Kasumi-1 (cell line): ENCODE measurements around the gene NRP1.
"Not testable (repeated sequence)": the region's sequence is repeated elsewhere in the genome, so short reads cannot be mapped to it uniquely, and the experiment has no call there.

ENCODE experiments used
- DNase-seq, 2 experiments: peaks; one replicate each; lab custom pipeline; 2025; lab: John Stamatoyannopoulos, UW

The NRP1 gene

DNA sequence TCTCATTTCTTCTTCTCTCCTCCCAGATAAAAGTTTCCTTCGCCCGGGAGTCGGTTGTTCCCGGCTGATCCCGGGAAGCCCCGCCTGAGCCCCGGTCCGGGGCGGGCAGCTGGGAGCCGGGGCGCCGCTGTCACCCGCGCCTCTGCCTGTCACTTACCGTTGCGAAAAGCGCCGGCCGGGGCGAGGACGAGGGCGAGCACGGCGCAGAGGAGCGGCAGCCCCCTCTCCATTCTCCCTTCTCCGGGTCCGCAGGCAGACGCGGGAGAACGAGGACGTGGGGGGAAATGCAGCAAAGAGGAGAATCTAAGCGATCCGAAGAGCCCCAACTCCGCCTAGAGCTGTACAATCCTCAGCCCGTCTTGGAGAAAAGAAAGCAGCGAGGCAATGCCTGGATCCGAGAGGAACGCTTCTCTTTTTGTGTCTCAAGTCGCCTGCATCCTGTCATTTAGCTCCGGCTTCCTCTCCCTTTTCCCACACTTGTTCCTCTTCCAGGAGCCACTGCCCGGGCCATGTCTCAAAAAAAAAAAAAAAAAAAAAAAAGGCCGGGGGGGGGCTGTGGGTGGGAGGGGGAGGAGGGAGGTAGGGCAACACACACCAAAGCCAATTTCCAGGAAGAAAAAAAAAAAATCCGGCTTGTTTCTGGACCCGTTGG, at the start of gene NRP1:
NRP1 (minus strand) TSS at position 515 of the 652 bp plus-strand sequence; CDS start at position 230, 285 bp downstream.
- peak; percentile 61 to 74 for DNase-seq

DNA sequence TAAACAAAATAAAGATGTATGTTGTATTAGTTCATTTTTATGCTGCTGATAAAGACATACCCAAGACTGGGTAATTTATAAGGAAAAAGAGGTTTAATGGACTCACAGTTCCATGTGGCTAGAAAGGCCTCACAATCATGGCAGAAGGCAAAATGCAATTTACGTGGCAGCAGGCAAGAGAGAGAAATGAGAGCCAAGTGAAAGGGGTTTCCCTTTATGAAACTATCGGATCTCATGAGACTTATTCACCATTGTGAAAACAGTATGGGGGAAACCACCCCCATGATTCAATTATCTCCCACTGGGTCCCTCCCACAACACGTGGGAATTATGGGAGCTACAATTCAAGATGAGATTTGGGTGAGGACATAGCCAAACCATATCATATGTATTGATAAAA, 49.7 kb upstream of the NRP1 start:
- not testable (repeated sequence) for DNase-seq

DNA sequence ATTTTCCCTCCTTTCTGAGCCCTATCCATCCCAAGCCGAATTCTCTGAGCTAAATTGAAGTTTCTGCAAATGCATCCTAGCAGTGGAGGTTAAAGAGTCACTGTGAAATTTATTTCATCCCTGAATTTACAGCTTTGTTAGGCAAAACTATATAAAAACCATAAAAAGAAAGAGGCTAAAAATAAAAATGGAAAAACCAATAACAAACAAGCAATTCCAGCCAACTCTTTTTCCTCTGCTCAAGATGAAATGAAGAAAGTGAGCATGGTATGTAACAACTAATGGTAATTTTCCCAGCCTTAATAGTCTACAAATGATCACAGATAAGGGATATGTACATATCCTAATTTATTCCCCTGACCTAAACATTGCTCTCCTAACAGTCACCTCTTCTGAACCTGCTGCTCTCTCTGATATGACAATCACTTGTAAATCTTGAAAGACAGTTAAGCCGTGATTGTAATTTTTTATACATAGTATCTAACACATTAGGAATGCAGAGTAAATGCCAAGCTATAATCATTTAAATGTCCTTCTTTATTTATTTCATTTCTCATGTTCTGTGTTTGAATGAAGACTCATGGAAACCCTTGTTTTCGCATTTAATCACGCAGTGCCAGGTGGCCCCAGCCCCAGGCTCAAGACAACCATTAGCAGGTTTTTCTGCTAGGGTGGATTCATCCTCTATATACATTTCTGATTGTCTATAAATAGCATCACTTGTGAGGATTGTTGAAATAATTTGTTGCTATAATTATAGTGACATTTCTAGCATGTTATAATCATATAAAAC, 48.6 kb upstream of the NRP1 start:
- DNase-seq = no peak

DNA sequence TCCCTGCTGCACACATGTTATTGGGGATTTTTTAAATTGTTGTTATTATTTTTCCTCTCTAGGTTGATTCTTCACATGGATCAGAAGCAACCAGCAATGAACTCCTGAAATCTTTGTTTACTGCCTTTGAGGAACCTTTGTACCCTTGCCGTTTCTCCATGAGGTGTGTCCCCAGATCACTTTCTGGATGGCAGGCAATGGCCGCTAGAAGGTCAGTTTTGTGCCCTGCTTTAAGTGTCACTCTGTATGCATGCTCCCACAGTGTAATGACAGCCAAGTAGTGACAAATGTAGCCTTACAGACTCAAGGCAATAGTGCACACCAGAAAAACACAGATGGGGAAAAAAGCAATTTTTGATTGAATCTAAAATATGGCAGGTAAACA, 47.7 kb upstream of the NRP1 start:
- no peak for DNase-seq

DNA sequence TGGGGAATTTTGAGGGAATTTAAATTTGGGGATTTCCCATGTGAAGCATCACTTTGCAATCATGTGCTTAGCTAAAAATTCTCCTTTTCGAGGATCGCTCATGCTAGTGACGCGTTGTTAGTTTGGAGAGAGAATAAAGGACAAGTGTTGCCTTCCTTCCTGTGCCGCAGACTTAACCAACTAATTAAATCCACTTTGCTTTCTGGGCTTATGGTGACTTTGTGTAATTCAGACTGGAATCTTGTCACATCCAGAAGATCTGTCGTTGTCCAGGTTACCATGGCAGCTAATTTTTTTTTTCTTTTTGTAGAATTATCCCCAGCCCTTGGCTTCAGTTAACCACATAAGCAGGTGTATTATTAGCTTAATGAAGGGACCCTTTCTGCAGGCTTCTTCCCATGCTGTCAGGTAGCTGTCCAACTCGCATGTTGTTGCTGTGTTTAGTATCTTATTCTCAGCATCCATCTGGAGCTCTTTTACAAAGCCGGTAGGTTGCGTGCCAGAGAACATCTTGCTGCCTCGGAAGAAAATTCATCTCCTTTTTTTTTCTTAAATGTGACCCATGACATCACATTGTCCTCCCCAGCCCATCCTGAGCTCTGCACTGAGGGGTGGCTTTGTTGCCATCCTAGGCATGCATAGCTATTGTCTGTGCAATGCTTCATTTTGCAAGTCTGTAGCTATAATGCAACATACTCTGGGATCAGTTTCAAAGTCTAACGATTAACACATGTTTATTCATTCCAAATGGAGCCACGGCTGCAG, 47.2 kb upstream of the NRP1 start:
- DNase-seq = no peak

DNA sequence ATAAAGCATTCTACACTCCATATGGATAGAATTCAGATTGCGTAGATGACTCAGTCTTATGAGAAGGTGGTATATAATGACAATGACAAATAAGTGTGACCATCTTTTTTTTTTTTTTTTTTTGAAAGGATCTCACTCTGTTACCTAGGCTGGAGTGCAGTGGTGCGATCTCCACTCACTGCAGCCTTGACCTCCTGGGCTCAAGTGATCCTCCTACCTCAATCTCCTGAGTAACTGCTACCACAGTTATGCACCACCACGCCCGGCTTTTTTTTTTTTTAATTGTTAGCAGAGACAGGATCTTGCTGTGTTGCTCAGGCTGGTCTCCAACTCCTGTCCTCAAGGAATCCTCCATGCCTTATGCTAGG, 43.2 kb upstream of the NRP1 start:
- no peak for DNase-seq

DNA sequence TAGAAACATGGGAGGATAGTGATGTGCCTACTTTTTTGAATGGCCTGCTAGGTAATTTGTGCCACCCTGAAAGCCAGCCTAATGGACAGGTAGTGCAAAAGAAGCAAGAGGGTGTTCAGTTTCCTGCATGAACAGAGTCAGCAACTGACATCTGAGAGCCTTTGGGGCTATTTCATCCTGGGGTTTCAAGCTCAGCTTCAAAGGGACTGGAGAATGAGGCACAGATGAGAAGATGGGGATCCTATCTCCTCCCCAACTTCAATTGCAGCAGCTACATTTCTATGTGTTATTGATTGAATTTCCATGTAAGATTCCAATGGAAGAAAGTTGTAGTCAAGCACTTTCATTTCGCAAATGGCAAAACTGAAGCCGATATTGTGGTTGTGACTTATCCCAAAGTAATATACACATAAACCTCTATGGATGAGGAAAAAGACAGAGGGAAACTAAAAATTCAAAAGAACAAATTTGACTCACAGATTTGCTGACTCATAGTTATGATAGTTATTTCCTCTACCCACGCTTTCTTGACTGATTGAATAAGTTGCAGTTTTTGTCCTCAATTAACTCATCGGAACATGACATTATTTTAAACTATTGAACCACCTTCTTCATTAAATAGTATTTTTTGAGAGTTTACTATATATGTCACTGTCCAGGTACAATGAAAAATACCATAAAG, 42.6 kb upstream of the NRP1 start:
- DNase-seq = no peak

DNA sequence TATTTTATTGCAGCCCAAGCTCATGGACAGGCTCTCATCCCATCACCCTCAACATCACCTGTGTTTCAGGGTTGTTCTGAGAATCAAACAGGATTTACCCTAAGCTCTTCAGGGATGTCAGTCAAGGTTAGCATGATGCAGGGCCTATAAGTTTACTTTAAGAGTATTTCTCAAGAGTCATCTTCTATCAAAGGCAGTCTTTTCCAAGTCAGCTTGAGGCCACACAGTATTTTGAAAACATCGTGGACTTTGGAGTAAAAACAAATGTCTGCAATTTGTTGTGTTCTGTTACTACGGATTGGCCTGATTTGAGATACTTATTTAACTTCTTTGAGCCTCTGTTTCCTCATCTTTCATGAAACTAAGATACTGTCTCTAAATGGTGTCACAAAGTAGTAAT, 42.0 kb upstream of the NRP1 start:
- DNase-seq = no peak

DNA sequence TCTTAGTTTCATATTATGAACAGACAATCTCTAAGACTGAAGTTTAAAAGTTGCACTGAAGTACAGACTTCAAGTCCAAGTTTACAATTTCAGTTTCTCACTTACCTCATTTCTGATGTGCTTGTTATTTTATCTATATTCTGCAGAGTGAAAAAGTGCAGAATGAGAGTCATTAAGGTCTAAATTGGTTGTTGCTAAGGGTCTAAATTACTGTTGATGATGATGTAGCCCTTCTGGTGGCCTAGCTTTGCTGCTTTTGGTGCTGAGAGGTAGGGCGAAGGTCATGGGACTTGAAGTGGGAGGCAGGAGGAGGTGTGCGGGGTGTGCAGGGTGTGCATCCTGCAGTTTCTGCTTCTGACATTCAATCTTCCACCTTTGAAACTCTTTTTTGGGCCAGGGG, 38.8 kb upstream of the NRP1 start:
- no peak for DNase-seq

DNA sequence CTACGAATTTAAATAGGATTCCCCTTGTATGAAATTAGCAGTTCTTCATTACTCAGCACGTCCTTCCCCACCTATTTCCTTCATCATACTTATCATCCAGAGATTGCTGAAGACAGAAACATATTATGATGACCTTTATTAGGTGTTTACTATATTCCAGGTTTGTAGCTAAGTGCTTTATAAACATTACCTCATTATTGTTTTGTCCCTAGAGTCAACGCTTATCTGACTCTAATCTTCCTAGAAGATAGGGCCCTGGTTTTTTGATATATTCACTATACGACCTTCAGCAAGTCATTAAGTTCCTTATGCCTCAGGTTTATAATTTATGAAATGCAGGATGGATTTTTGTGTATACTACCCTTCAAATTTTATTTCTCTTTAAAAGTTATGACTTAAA, 36.8 kb upstream of the NRP1 start:
- DNase-seq = no peak

DNA sequence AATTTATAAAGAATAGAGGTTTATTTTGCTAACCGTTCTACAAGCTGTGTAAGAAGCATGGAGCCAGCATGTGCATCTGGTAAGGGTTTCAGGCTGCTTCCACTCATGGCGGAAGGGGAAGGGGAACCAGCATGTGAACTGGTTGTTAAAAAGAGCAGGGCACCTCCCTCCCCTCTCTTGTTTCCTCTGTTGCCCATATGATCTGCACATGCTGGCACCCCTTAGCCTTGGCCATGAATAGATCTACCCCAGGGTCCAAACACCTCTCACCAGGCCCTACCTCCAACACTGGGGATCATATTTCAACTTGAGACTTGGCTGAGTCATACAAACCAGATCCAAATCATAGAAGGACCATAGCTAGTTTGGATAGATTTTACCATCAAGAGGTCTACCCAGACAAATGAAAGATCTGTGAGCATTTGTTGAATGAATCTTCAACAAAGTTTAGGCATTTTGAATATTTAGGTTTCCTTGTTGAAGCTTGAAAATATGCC, 36.0 kb upstream of the NRP1 start:
- DNase-seq = no peak

DNA sequence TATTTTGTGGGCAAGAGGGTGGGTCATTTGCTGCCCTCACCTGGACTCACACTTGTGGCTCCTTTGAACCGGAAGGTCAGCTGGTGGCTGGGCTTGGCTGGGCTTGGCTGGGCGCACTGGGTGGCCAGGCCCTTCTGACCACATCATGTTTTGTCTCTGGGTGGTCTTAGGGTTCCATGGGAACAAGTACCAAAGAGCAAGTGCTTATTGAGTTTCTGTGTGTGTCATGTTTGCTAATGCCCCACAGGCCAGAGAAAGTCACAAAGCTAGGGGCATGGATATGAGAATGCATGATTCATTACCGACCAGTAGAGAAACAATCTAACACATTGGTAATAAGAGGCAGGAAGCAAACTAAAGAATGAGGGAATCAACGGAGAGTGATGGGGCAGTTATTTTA, 33.6 kb upstream of the NRP1 start:
- DNase-seq = no peak

DNA sequence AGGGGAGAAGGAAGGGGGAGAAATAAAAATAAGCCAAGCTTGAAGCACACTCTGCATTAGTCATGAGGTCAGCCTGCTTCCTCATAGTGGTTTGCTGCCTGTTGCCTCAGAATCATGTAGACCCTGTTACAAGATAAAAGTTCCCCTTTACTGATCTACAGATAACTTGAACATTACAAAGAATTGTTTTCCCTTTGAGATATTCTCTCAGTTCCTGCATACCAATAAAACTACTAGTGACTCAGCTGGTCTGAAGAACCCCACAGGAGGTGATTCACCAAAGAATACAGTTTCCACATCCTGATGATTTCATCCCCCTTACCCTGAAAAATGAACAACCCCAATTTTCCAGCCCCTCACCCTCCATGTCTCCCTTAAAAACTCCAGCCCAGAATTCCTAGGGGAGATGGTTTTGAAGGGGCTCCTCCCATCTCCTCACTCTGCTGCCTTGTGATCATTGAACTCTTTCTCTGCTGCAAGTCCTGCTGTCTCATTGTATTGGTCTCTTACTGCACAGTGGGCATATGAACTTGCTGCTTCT, 31.5 kb upstream of the NRP1 start:
- peak; percentile 99 for DNase-seq

DNA sequence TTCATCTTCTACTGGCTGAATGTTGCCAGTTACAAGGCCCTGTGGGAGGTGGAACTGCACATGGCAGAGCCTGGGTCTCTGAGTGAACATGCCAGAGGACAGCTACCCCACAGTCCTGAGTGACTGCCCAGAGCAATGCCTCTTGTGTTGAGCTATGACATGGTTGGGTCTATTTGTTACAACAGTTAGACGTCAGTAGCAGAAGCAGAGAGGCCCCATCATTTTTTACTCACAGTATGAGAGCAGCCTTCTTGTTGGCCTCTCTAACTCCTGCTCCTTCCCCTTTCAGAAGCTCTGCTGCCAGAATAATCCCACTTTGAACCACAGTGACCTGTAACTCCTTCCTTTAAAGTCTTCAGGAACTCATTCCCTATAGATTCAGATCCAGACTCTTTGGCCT, 30.8 kb upstream of the NRP1 start:
- peak; percentile 39 to 72 for DNase-seq

DNA sequence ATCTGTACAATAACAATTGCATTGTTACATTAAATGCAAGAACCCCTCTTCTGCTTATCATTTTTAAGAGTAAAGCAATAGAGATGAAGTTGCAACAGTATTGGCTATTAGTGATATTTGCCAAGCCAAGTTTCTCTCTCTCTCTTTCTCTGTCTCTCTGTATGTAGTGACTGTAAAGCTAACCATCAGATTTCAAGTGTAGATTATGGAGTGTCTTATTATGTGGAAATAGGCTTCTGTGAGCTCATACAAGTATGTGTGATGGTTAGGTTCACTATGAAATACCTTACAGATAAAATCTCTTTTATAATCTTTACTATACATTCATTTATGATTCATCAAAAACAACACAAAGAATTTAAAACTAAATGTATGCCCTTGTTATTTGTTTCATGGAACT, 28.6 kb upstream of the NRP1 start:
- DNase-seq = no peak

DNA sequence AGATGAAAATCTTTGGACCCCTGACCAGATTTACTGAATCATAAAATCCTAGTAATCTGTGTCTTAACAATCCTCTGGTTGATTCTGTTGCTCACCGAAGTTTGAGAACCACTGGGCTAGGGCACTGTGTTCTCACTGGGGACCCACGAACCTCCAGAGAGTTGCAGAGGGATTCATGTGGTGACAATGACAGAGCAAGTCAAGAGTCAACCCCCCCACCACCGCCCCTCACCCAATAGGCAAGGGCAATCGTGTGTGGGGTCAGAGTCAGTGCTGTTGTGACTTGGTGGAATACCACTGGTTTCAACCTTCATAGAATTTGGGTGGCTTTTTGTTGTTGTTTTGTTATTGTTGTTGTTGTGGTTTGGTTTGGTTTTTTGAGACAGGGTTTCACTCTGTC, 23.5 kb upstream of the NRP1 start:
- no peak for DNase-seq

DNA sequence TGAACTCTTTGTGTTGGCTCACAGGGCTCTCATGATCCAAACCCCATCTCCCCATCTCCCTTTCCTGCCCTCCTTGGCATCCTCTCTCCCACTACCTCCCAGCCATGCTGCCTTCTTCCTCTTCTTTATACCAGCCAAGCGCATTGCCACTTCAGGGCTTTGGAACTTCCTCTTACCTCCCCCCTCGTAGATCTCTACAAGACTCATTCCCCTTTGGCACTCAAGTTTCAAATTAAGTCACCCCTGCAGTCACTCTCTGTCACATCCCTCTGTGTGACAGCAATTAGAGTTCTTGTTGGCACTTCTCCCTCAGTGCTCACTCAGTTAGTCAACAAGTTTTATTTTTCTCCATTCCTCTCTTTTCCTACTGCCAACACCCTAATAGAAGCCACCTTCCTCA, 20.8 kb upstream of the NRP1 start:
- peak; percentile 97 for DNase-seq

DNA sequence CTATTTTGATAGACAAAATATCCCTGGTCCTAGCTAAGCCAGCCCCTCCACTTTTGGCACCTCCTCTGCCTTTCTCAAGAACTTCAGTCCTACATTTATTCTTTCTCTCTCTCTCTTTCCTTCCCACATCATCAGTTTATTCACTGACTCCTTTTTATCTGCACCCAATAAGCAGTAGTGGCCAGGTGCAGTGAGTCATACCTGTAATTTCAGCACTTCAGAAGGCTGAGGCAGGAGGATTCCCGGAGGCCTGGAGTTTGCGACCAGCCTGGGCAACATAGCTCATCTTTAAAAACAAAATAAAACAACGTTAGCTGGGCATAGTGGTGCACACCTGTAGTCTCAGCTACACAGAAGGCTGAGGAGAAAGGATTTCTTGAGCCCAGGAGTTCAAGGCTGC, 19.4 kb upstream of the NRP1 start:
- no peak for DNase-seq

DNA sequence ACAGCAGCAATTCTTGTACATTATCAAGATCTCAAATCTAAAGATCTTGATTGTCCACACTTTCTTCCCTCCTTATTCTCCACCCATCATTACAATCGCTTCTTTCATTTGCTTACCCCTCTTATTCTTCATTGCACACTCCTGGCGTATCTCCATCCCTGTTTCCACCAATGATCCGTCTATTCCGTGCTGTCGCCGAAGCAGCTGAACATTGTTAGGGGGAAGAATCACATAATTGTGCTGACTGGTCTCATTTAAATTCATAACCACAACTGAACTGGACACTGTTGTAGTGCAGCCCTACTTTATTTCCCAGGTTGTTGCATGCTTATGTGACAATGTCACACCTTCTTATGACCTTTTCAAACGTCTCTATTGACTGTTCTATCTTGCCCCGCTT, 18.9 kb upstream of the NRP1 start:
- DNase-seq = no peak

DNA sequence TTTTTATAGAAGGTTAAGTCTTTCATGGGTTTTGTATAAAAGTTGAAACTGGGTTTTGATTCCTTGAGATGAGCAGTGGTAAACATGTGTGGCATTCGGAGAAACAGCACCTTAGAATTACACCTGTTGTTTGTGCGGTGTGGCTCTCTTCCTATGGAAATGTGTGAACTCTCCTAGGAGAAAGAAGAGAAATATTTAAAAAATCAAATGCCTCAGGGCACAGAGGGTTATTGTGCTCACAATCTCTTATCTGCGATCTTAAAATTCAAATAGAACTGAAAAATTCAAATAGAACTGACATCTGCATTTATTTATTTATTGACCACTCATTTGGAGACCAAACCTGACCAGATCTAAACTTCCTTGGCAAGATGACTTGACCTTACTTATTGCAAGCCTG, 18.1 kb upstream of the NRP1 start:
- DNase-seq = no peak

DNA sequence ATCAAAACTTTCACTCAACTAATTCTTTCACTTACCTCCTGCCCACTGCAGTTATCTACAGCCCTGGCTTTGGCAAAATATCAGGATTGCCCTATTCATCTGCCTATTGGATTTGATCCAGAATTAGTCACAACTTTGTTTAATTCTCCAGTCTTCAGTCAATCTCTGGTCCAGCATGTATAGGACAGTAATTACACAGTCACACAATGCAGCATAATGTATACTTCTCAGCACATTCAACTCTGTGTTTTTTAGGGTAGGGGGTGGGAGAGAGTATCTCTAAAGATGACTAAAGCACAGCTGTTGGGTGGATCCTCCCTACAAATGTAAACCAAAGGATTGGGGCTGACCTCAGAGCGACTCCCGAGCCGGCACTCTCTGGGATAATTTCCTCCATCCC, 17.7 kb upstream of the NRP1 start:
- no peak for DNase-seq

DNA sequence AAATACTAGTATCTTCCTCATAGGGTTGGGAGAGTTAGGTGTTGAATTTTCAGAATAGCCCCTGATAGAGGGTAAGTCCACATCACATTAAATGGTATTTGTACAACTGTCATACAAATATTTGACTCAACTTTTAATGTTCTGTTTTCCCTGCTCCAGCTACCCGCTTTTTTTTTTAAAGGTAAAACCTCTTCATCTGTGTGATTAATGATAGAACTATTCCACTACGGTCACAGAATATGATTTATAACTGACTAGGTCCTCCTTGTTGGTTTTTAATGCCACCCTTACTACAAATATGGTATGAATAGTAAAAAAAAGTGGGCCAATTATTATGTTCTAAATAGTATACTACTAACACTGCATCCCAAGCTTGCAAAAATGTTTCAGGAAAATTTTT, 15.6 kb upstream of the NRP1 start:
- DNase-seq = no peak
